Measurements from ENCODE around the gene PTCRA.

DNA sequence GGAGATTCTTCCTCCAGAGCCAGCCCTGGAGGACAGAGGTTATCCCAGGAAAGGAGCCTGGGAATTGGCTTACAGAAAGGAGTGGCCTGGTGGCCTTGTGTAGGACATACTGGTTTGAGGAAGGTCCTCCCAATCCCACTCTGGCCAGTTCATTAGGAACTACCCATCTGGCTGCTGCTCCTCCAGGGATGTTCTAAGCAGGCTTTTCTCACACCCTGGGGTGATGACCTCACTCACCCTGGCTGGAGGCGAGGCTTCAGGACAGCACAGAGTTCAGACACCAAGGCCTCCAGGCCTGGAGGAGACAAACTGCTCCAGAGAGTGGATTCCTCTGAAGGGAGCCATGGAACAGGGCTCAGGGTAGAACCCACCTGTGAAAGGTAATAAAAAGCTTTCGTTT lies 53.6 kb downstream of the PTCRA start:
- TF ChIP-seq, protein P1, sequence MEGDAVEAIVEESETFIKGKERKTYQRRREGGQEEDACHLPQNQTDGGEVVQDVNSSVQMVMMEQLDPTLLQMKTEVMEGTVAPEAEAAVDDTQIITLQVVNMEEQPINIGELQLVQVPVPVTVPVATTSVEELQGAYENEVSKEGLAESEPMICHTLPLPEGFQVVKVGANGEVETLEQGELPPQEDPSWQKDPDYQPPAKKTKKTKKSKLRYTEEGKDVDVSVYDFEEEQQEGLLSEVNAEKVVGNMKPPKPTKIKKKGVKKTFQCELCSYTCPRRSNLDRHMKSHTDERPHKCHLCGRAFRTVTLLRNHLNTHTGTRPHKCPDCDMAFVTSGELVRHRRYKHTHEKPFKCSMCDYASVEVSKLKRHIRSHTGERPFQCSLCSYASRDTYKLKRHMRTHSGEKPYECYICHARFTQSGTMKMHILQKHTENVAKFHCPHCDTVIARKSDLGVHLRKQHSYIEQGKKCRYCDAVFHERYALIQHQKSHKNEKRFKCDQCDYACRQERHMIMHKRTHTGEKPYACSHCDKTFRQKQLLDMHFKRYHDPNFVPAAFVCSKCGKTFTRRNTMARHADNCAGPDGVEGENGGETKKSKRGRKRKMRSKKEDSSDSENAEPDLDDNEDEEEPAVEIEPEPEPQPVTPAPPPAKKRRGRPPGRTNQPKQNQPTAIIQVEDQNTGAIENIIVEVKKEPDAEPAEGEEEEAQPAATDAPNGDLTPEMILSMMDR (IDR thresholded peaks at IDR 0.05): no peak
- peak in 1 of 3 donors; percentile 7 for TF ChIP-seq POLR2A (IDR thresholded peaks at IDR 0.05)

Measured in body of pancreas (tissue), 4 donors.